Stimulated activated naive CD8-positive, alpha-beta T cell treated with anti-CD3 and anti-CD28 coated beads, Interleukin-15, Interleukin-2, amounts not matched to agents 100 U/mL and 50 U/mL, for 24 hours (primary cell): Measurements from ENCODE around the gene ANKRD2.
"Not testable (repeated sequence)": the region's sequence is repeated elsewhere in the genome, so short reads cannot be mapped to it uniquely, and the experiment has no call there.

Experiments used
- ATAC-seq: fragments of 150-1000 bp; cut with Tn5 transposase; one replicate; pipeline ENCODE4 v1.10.0; 2021
- DNase-seq: peaks from one replicate; pipeline ENCODE4 v3.0.0; 2021

ANKRD2 gene

GRCh38 chr10:97546456-97547270 lies 25.9 kb upstream of the ANKRD2 start:
- no peak for DNase-seq
- no peak for ATAC-seq

- DNase-seq (no peak), ATAC-seq (no peak)
Observed at GRCh38 chr10:97547271-97547600, 25.3 kb upstream of the ANKRD2 start.

GRCh38 chr10:97547962-97548361 lies 24.6 kb upstream of the ANKRD2 start:
- no peak for DNase-seq
- ATAC-seq: no peak

GRCh38 chr10:97548828-97549455 lies 23.6 kb upstream of the ANKRD2 start:
- no peak for ATAC-seq

GRCh38 chr10:97549587-97550322 lies 22.8 kb upstream of the ANKRD2 start:
- ATAC-seq (no peak), DNase-seq (no peak)

More at GRCh38 chr10:97548828-97549455, 23.6 kb upstream of the ANKRD2 start:
- DNase-seq: no peak

GRCh38 chr10:97550336-97551149 lies 22.0 kb upstream of the ANKRD2 start:
- no peak for DNase-seq
- no peak for ATAC-seq

GRCh38 chr10:97551271-97551670 lies 21.3 kb upstream of the ANKRD2 start:
- DNase-seq: no peak
- ATAC-seq: no peak

- ATAC-seq: peak; percentile 99
- peak; percentile 71 for DNase-seq
Observed at GRCh38 chr10:97553575-97554031, 19.0 kb upstream of the ANKRD2 start.

- not testable (repeated sequence) for ATAC-seq, DNase-seq
Observed at GRCh38 chr10:97554336-97554735, 18.2 kb upstream of the ANKRD2 start.

- not testable (repeated sequence) for DNase-seq, ATAC-seq
Observed at GRCh38 chr10:97555541-97555940, 17.0 kb upstream of the ANKRD2 start.

- not testable (repeated sequence) for DNase-seq, ATAC-seq
Observed at GRCh38 chr10:97560731-97561381, 11.7 kb upstream of the ANKRD2 start.

- ATAC-seq: not testable (repeated sequence)
Observed at GRCh38 chr10:97561386-97562077, 11.0 kb upstream of the ANKRD2 start.

GRCh38 chr10:97562329-97562728 lies 10.2 kb upstream of the ANKRD2 start:
- ATAC-seq, DNase-seq: not testable (repeated sequence)

More at GRCh38 chr10:97561386-97562077, 11.0 kb upstream of the ANKRD2 start:
- not testable (repeated sequence) for DNase-seq

- no peak for ATAC-seq
Observed at GRCh38 chr10:97563337-97563736, 9.2 kb upstream of the ANKRD2 start.

GRCh38 chr10:97564776-97565175 lies 7.8 kb upstream of the ANKRD2 start:
- DNase-seq: no peak
- ATAC-seq: no peak

More at GRCh38 chr10:97563337-97563736, 9.2 kb upstream of the ANKRD2 start:
- DNase-seq: no peak

- ATAC-seq: no peak
- no peak for DNase-seq
Observed at GRCh38 chr10:97566336-97566996, 6.1 kb upstream of the ANKRD2 start.

GRCh38 chr10:97567891-97568290 lies 4.7 kb upstream of the ANKRD2 start:
- ATAC-seq: no peak
- DNase-seq: no peak

GRCh38 chr10:97570146-97570788 lies 2.3 kb upstream of the ANKRD2 start:
- no peak for ATAC-seq

GRCh38 chr10:97570789-97571471 lies 1.6 kb upstream of the ANKRD2 start:
- ATAC-seq: no peak

More at GRCh38 chr10:97570146-97570788, 2.3 kb upstream of the ANKRD2 start:
- DNase-seq: no peak

More at GRCh38 chr10:97570789-97571471, 1.6 kb upstream of the ANKRD2 start:
- DNase-seq: no peak
